Measurements from ENCODE around the gene MYCL.

MYCL gene

DNA sequence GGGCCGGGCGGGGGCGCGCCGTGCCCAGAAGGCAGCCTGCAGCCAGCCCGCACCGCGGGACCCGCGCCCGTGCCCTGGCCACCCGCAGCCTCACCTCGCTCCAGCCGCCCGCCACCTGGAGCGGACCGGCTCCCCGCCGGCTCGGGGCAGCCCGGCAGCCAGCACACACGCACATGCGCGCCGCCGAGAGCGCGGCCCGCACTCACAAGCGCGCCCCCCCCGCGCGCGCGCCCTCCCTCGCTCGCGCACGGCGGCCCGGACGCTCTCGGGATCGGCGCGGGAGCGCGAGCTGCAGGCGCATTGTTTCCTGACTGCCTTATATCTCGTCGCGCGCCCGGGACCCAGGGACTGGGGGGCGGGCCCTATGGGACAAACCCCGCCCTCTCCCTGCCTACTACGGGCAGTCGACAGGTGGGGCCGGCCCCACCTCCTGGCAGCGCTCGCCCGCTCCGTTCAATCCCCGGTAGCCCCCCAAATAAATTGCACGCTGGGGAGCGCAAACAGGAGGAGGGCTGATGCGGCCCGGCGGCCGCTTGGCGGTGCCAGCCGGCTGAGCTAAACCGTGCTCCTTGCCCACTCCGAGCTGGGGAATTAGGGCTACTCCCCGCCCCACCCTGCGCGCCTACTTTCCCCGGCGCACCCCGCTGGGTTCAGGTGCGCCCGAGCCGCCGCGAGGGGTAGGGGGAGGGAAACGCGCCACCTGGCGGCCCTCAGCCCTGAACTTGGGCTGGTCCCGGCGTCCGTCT is at the start of gene MYCL:
Gene MYCL (minus strand): TSS at position 204 of the 746 bp plus-strand sequence. CDS start 483 bp downstream, outside the sequence.
- peak; percentile 71 for DNase-seq
- TF ChIP-seq GATA1 (IDR thresholded peaks at IDR 0.05; ENCODE audit: low read depth, low read length) (no peak), POLR2A (IDR thresholded peaks at IDR 0.05; ENCODE audit: low read length) (no peak)

GRCh38 chr1:39949891-39950290 is 48.2 kb upstream of the MYCL start:
- no peak for DNase-seq
- TF ChIP-seq GATA1 (IDR thresholded peaks at IDR 0.05; ENCODE audit: low read depth, low read length) (no peak), POLR2A (IDR thresholded peaks at IDR 0.05; ENCODE audit: low read length) (no peak)

- DNase-seq: no peak
Observed at GRCh38 chr1:39947260-39947659, 45.5 kb upstream of the MYCL start.

DNA sequence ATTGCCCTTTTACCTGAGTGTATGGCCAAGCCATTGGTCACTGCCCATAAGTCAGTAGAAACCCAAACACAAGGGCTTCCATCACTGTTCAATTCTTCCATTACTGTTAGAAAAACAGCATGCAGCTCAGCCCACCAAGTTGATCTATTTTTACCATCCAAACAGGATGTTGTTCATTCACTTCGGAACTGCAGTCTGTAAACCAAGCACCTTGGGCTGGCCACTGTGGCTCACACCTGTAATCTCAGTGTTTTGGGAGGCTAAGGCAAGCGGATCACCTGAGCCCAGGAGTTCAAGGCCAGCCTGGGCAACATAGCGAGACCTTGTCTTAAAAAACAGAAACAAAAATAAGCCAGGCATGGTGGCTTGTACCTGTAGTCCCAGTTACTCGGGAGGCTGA is 44.5 kb upstream of the MYCL start:
- no peak for TF ChIP-seq GATA1 (IDR thresholded peaks at IDR 0.05; ENCODE audit: low read depth, low read length)
- TF ChIP-seq POLR2A (IDR thresholded peaks at IDR 0.05; ENCODE audit: low read length): no peak
- DNase-seq: no peak

More at GRCh38 chr1:39947260-39947659, 45.5 kb upstream of the MYCL start:
- TF ChIP-seq POLR2A (IDR thresholded peaks at IDR 0.05; ENCODE audit: low read length): no peak
- TF ChIP-seq GATA1 (IDR thresholded peaks at IDR 0.05; ENCODE audit: low read depth, low read length): no peak

- DNase-seq: no peak
- TF ChIP-seq GATA1 (IDR thresholded peaks at IDR 0.05; ENCODE audit: low read depth, low read length): no peak
- TF ChIP-seq POLR2A (IDR thresholded peaks at IDR 0.05; ENCODE audit: low read length): no peak
Observed at GRCh38 chr1:39944410-39945112, 42.8 kb upstream of the MYCL start.

- DNase-seq: no peak
- no peak for TF ChIP-seq GATA1 (IDR thresholded peaks at IDR 0.05; ENCODE audit: low read depth, low read length)
- TF ChIP-seq POLR2A (IDR thresholded peaks at IDR 0.05; ENCODE audit: low read length): no peak
Observed at GRCh38 chr1:39943471-39944290, 42.0 kb upstream of the MYCL start.

DNA sequence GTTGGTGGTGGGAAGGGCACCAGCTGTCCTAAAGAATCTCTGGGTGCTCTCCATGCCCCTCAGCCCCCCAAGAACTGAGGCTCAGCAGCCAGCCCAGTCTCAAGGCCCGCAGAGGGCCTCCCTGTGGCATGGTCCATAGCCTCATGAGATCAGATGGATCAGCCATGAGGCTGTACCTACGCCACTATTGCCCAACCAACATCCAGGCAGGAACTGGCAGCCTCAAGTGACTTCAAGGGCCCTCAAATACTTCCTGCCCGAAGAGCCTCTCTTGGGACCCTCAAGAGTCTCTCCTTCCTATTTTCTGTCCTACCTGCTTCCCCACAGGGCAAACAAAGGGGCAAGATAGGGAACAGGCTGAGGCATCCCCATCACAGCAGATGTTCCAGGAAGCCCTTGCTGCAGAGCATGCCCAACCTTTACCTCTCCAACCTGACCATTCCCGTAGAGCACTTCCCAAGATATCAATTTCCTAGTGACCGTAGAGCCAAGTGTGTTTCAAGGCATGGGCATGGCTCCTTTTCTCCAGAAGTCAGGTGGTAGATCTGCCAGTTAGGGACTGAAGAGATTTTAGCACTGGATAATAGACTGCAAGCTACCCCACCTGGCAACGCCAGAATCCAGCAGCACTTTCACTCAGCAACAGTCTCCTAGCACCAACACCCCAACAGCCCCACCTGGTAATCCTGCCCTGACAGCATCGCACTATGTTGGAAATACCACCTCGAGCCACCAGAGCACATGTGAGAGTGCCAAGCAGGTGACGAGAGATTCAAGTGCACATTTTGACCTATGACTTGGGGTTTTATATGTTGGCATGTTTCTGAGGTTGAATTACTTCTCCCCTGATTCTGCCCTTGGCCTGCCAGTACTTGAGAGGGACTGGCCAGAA is 39.5 kb upstream of the MYCL start:
- TF ChIP-seq POLR2A (IDR thresholded peaks at IDR 0.05; ENCODE audit: low read length) (no peak), GATA1 (IDR thresholded peaks at IDR 0.05; ENCODE audit: low read depth, low read length) (no peak)
- no peak for DNase-seq

- no peak for TF ChIP-seq GATA1 (IDR thresholded peaks at IDR 0.05; ENCODE audit: low read depth, low read length)
- TF ChIP-seq POLR2A (IDR thresholded peaks at IDR 0.05; ENCODE audit: low read length): no peak
- no peak for DNase-seq
Observed at GRCh38 chr1:39940253-39940652, 38.5 kb upstream of the MYCL start.

DNA sequence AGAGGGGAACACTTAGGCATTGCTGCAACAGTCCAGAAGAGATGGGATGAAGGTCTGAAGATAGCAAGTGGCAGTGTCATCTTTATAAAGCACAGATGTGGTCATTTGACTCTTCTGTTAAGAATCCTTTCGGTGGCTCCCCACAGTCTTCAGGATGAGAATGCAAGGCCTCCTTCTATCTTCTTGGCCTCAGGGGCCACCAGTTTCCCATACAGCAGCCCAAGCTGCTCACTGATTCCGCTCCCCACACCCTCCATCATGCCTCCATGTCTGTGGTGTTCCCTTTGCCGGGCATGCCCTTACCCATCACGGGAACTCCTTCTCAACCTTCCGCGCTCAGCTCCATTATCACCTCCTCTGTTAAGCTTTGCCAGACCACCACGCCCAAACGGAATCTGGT is 37.1 kb upstream of the MYCL start:
- no peak for DNase-seq
- no peak for TF ChIP-seq POLR2A (IDR thresholded peaks at IDR 0.05; ENCODE audit: low read length)
- no peak for TF ChIP-seq GATA1 (IDR thresholded peaks at IDR 0.05; ENCODE audit: low read depth, low read length)

DNA sequence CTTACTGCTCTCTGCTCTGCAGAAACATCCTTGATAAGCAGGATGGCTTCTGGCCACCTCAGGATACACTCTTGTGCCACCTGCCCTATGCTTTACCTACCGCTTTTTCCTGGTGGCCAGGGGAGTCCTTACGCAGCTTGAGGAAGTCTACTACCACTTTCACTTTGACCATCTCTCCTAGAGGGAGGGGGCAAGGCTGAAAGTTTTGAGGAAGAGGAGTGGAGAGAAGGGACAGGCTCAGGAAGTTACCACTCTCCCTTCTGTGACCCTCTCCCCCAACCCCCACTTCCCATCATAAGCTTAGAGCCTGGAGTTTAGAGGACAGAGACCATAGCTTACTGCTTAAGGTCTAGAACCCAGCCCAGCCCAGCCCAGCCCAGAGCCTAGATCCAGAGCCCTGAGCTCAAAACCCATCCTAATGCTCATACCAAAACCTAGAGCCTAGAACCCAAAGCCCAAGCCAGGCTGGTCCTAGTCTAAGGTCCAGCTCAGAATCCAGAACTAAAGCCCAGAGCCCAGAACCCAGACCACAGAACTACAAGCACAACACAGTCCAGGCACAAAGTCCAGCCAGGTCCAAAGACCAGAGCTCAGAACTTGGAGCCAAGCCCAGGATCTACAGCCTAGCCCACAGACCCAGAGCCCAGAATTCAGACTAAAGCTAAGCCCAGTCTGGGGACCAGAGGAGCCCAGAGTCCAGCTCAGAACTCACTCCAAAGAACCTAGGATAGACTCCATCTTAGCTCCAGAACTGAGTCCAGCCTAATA is 35.2 kb upstream of the MYCL start:
- no peak for DNase-seq
- TF ChIP-seq POLR2A (IDR thresholded peaks at IDR 0.05; ENCODE audit: low read length) (no peak), GATA1 (IDR thresholded peaks at IDR 0.05; ENCODE audit: low read depth, low read length) (no peak)

- DNase-seq: no peak
- TF ChIP-seq POLR2A (IDR thresholded peaks at IDR 0.05; ENCODE audit: low read length) (no peak), GATA1 (IDR thresholded peaks at IDR 0.05; ENCODE audit: low read depth, low read length) (no peak)
Observed at GRCh38 chr1:39933956-39934941, 32.5 kb upstream of the MYCL start.
